T-cell (primary cell): ENCODE results near the gene MAP4K5. TPM values are rescaled to one million over a fixed set of nuclear protein-coding genes. Genes with fewer than 3 reads are reported as not detected.

ENCODE experiments used
- ATAC-seq, 4 experiments: fragments of 200-7000 bp in 3 of 4; fragments of 150-1000 bp in 1 of 4; cut with Tn5 transposase; replicated peaks in 1 of 4; 1 replicate in 3 of 4; 2 replicates in 1 of 4; pipeline ENCODE4 v1.10.0; 2021; ENCODE audit warnings: moderate library complexity in 3 of 4, mild to moderate bottlenecking in 2 of 4, moderate number of reproducible peaks in 1 of 4
- CTCF ChIA-PET, 2 donors: fragments of 300-600 bp; sonication (Branson Sonifier 250); formaldehyde crosslinking; loops; one replicate each; lab custom pipeline; 2022; ENCODE audit warnings: antibody characterized with exemption in 2 of 2; lab: Charles Lee
- POLR2A ChIA-PET, 2 donors: fragments of 300-600 bp; sonication (Branson Sonifier 250); formaldehyde crosslinking; loops; one replicate each; lab custom pipeline; 2022; ENCODE audit warnings: antibody characterized with exemption in 2 of 2; lab: Charles Lee
- DNase-seq, 35 experiments: peaks; one replicate each; pipeline versions ENCODE4 v3.0.0 to v3.0.0-alpha.2; 2013 to 2023
- H3K27ac ChIP-seq: one replicate; pipeline ENCODE4 v1.5.1; 2013; ENCODE audit warnings: low read length
- H3K27me3 ChIP-seq, 2 experiments: replicated peaks in 1 of 2; 1 replicate in 1 of 2; 2 replicates in 1 of 2; pipeline versions ENCODE4 v1.6.1 to v1.7.0; 2013; ENCODE audit warnings: low read length in 1 of 2, mixed read lengths in 1 of 2; ENCODE audit not compliant: control insufficient read depth in 2 of 2, insufficient read depth in 2 of 2; ENCODE audit errors: extremely low read depth in 1 of 2
- H3K36me3 ChIP-seq, 2 donors: 1 replicate in 1 of 2; 2 replicates in 1 of 2; pipeline versions ENCODE4 v1.6.1 to v1.7.0; 2013; ENCODE audit warnings: low read length in 1 of 2; ENCODE audit not compliant: control insufficient read depth in 2 of 2, insufficient read depth in 1 of 2; ENCODE audit errors: extremely low read depth in 1 of 2
- H3K4me1 ChIP-seq, 2 experiments: 1 replicate in 1 of 2; 2 replicates in 1 of 2; pipeline versions ENCODE4 v1.6.1 to v1.7.0; 2013; ENCODE audit warnings: low read length in 2 of 2, mixed read lengths in 1 of 2; ENCODE audit not compliant: insufficient read depth in 2 of 2, control insufficient read depth in 1 of 2; ENCODE audit errors: extremely low read depth in 1 of 2
- H3K4me3 ChIP-seq, 2 donors: 1 replicate in 1 of 2; 2 replicates in 1 of 2; pipeline versions ENCODE4 v1.5.1 to v1.7.0; 2013; ENCODE audit warnings: mild to moderate bottlenecking in 2 of 2, low read length in 1 of 2, moderate library complexity in 1 of 2; ENCODE audit not compliant: control insufficient read depth in 1 of 2; ENCODE audit errors: extremely low read depth in 1 of 2
- H3K9me3 ChIP-seq: 2 replicates; pipeline ENCODE4 v1.7.0; 2013
- H3K27ac Mint-ChIP-seq, 2 donors: one replicate each; pipeline ENCODE4 v1.8.0; 2020 to 2021; ENCODE audit warnings: mild to moderate bottlenecking in 2 of 2, mixed read lengths in 2 of 2
- H3K27me3 Mint-ChIP-seq, 2 donors: one replicate each; pipeline ENCODE4 v1.8.0; 2021 to 2022; ENCODE audit warnings: mixed read lengths in 2 of 2
- H3K36me3 Mint-ChIP-seq: one replicate; pipeline ENCODE4 v1.8.0; 2021; ENCODE audit warnings: mixed read lengths
- H3K4me1 Mint-ChIP-seq, 3 donors: one replicate each; pipeline ENCODE4 v1.8.0; 2020 to 2022; ENCODE audit warnings: mixed read lengths in 3 of 3, mild to moderate bottlenecking in 1 of 3
- H3K4me3 Mint-ChIP-seq, 3 donors: one replicate each; pipeline ENCODE4 v1.8.0; 2020 to 2022; ENCODE audit warnings: mild to moderate bottlenecking in 3 of 3, mixed read lengths in 3 of 3, moderate library complexity in 3 of 3
- H3K9me3 Mint-ChIP-seq, 3 donors: one replicate each; pipeline ENCODE4 v1.8.0; 2020 to 2022; ENCODE audit warnings: mixed read lengths in 3 of 3
- WGBS: methylation state at CpG from one replicate; pipeline ENCODE4 v1.1.5; 2013; ENCODE audit warnings: missing lambda C conversion rate; ENCODE audit not compliant: insufficient coverage; 5-methylcytosine and 5-hydroxymethylcytosine counted together
- total RNA-seq, 35 experiments: library from RNA in 6 of 35; stranded (reverse) in 6 of 35; fragments of 120-200 nt in 1 of 35; gene quantifications; one replicate each; pipeline versions ENCODE4 v1.2.1 to v1.2.4 and lab custom pipeline; 2013 to 2026

MAP4K5 gene
- total RNA-seq, 5 donors from 2014 or later (not counting 1 experiment from before 2014, with no cell fraction given): 33.5 to 48.2 (median 44.6) TPM

DNA sequence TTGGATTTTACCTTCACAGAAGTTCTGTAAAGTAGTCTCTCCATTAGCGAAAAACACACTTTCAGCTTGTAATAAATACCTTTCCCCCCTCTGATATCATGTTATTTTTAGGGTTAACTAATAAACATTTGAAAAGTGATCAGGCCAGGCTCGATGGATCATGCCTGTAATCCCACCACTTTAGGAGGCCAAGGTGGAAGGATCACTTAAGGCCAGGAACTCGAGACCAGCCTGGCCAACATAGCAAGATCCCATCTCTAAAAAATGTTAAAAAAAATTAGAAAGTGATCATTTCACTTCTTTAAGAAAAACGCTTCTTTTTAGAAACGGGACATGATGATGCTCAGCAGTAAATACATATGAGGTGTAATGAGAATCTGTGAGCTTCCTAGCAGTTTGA lies 137.7 kb downstream of the MAP4K5 start:
- Histone ChIP-seq H3K27me3 (no peaks in the 10 kb centered on the region), H3K4me3 (no peak overlapping the region), H3K27ac (no peak overlapping the region), H3K36me3 (no peaks in the 10 kb centered on the region), H3K4me1 (peaks cover 0 to 14% of the 10 kb centered on the region in 2 experiments), H3K9me3 (no peaks in the 10 kb centered on the region)
- no peaks in the 10 kb centered on the region for H3K27me3 Mint-ChIP-seq
- WGBS: no CpG with 5 or more reads among the region's 5 CpGs
- no peaks in the 10 kb centered on the region for H3K36me3 Mint-ChIP-seq
- no peaks in the 10 kb centered on the region for H3K9me3 Mint-ChIP-seq
- ChIA-PET CTCF (interaction anchor here in 1 of 2 donors (0.6 kb wide), 1 partner anchor 382 kb away, joined by 3 read pairs; no protein-coding TSS in a partner anchor), POLR2A (interaction anchor here in 1 of 2 donors (0.6 kb wide), 1 partner anchor 30 kb away, joined by 3 read pairs; no protein-coding TSS in a partner anchor)
- H3K4me1 Mint-ChIP-seq: peaks cover 6 to 19% (median 14%) of the 10 kb centered on the region in 3 donors
- H3K4me3 Mint-ChIP-seq: no peak overlapping the region
- DNase-seq (no peak), ATAC-seq (no peak)
- H3K27ac Mint-ChIP-seq: no peak overlapping the region

DNA sequence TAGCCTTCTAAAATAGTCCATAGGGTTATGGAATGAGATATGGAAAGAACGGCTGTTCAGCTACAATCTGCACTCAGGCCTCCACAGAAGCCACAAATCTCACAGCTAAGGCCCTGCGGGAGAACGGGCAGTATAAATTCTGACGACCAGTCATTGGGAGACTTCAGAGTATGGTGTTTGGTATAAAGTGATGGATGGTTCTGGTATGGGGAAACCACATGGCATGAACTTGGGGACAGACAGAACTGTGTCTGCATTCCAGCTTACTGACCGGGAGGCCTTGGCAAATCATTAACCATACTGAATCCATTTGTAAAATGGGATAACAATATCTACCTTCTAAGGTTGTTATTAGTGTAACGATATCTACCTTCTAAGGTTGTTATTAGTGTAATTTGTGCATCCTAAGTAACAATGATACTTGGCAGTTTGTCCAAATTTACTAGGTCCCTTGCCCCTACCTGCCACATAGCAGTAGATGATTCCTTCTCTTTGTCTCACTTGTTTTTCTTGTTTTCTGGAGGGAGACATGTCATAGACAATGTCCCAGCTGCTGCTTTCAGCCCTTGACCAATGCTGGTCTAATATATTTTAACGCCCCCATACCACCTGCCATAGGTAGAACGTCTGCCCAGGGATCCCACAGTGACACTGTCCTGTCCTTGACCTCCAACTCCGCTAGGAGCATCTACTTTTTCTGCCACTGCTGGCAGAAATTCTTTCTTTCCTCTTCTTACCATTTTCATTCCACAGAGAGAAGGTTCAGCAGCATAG lies 142.5 kb downstream of the MAP4K5 start:
- Mint-ChIP-seq H3K4me3 (no peak overlapping the region), H3K4me1 (no peaks in the 10 kb centered on the region), H3K27me3 (no peaks in the 10 kb centered on the region), H3K36me3 (no peaks in the 10 kb centered on the region), H3K27ac (no peak overlapping the region), H3K9me3 (no peaks in the 10 kb centered on the region)
- 100% methylated on average over 1 of the region's 9 CpGs for WGBS
- no peaks in the 10 kb centered on the region for H3K27me3 ChIP-seq
- no peak overlapping the region for H3K27ac ChIP-seq
- H3K36me3 ChIP-seq: no peaks in the 10 kb centered on the region
- CTCF ChIA-PET: no interaction called here
- no peaks in the 10 kb centered on the region for H3K9me3 ChIP-seq
- POLR2A ChIA-PET: no interaction called here
- DNase-seq (no peak), ATAC-seq (no peak)
- H3K4me1 ChIP-seq: no peaks in the 10 kb centered on the region
- no peak overlapping the region for H3K4me3 ChIP-seq

DNA sequence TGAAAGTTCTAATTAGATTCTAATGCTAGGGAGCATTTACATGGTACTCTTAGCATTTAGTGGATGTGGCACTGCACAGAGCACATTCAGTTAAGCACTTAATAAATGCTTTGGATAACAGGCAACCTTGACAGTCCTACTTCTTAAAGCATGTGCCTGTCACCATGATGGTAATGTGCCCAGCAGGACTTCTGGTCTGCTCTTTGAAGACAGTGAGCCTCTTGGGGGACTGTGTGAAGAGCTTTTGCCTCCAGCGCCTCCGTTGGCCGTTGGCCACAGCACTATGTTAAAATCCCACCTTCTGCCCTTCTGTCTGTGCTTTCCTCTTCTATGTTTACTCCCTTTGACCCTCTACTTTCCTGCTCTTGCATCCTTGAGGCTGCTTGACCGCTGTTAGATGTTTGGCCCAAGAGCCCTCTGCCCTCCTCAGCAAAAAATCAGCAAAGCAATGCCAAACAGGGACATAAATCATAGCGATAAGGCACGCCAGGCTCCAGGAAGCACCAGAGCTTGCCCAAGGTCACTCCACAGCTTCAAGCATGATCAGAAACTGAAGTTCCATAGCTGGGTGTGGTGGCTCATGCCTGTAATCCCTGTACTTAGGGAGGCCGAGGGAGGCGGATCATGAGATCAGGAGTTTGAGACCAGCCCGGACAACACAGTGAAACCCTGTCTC lies 144.0 kb downstream of the MAP4K5 start:
- CTCF ChIA-PET: no interaction called here

DNA sequence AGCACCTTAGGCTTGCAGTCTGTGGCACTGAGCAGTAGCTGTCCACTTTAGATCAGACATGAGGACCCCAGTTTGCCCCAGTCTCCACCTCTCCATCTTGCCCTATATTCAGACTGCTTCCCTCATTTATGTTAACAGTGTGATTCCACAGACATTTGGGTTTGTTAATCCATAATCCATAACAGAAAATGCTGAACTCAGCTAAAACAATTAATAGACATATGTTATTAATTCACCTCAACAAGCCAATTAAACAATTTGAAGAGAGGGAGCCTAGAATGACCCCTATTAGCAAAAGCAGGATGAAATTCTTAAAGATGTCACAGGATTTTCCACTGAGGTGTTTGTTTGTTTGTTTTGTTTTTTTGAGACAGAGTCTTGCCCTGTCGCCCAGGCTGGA lies 144.8 kb downstream of the MAP4K5 start:
- Mint-ChIP-seq H3K36me3 (no peaks in the 10 kb centered on the region), H3K27ac (no peak overlapping the region), H3K4me3 (no peak overlapping the region), H3K4me1 (no peaks in the 10 kb centered on the region), H3K27me3 (no peaks in the 10 kb centered on the region), H3K9me3 (no peaks in the 10 kb centered on the region)
- Histone ChIP-seq H3K4me1 (no peaks in the 10 kb centered on the region), H3K9me3 (no peaks in the 10 kb centered on the region), H3K27me3 (no peaks in the 10 kb centered on the region), H3K36me3 (no peaks in the 10 kb centered on the region), H3K27ac (no peak overlapping the region), H3K4me3 (no peak overlapping the region)
- no peak for ATAC-seq
- ChIA-PET CTCF (no interaction called here), POLR2A (no interaction called here)
- no peak for DNase-seq
- 86% methylated on average over 1 of the region's 1 CpG for WGBS

More for the DNA sequence above, 144.0 kb downstream of the MAP4K5 start:
- no peak for DNase-seq
- no peak overlapping the region for H3K27ac Mint-ChIP-seq
- H3K4me1 Mint-ChIP-seq: no peaks in the 10 kb centered on the region
- POLR2A ChIA-PET: no interaction called here
- Histone ChIP-seq H3K4me1 (no peaks in the 10 kb centered on the region), H3K9me3 (no peaks in the 10 kb centered on the region), H3K4me3 (no peak overlapping the region), H3K27ac (no peak overlapping the region), H3K27me3 (no peaks in the 10 kb centered on the region), H3K36me3 (no peaks in the 10 kb centered on the region)
- no peak for ATAC-seq
- H3K4me3 Mint-ChIP-seq: no peak overlapping the region
- no peaks in the 10 kb centered on the region for H3K36me3 Mint-ChIP-seq
- no peaks in the 10 kb centered on the region for H3K9me3 Mint-ChIP-seq
- no peaks in the 10 kb centered on the region for H3K27me3 Mint-ChIP-seq
- WGBS: 91% methylated on average over 4 of the region's 9 CpGs

DNA sequence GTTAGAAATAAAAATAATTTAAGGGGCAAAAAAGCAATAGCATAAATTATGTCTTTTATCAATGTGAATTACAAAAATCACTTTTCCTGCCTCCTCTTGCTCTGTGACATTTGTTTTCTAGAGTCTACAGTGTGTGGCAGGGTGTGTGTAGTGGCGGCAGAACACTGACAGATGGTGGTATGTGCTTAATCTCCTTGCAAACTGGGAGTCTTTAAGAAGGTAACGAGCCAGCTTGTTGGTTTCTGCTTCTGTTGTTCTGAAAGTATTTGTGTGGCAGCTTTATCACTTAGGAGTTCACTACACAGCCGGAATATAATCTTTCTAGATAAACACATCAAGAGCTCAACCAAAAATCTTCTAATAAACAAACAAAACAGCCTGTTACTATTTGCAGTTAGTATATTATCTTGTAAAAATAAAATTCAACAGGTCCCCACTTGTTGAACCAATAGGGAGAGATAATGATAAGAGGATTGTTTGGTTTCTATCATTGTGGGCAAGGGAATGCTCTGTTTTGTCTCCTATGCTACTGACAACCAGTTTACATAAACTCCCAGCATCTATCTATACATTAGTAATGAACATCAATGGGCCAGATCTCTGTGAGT lies 148.6 kb downstream of the MAP4K5 start:
- POLR2A ChIA-PET: no interaction called here
- Histone ChIP-seq H3K4me1 (no peaks in the 10 kb centered on the region), H3K36me3 (no peaks in the 10 kb centered on the region), H3K4me3 (no peak overlapping the region), H3K9me3 (no peaks in the 10 kb centered on the region), H3K27me3 (no peaks in the 10 kb centered on the region), H3K27ac (no peak overlapping the region)
- Mint-ChIP-seq H3K36me3 (no peaks in the 10 kb centered on the region), H3K4me3 (no peak overlapping the region), H3K9me3 (no peaks in the 10 kb centered on the region), H3K27me3 (no peaks in the 10 kb centered on the region), H3K27ac (no peak overlapping the region), H3K4me1 (no peaks in the 10 kb centered on the region)
- ATAC-seq (no peak), DNase-seq (no peak)
- CTCF ChIA-PET: interaction anchor here in 1 of 2 donors (0.6 kb wide), 1 partner anchor 15 kb away, joined by 3 read pairs; no protein-coding TSS in a partner anchor
- no CpG with 5 or more reads among the region's 3 CpGs for WGBS

DNA sequence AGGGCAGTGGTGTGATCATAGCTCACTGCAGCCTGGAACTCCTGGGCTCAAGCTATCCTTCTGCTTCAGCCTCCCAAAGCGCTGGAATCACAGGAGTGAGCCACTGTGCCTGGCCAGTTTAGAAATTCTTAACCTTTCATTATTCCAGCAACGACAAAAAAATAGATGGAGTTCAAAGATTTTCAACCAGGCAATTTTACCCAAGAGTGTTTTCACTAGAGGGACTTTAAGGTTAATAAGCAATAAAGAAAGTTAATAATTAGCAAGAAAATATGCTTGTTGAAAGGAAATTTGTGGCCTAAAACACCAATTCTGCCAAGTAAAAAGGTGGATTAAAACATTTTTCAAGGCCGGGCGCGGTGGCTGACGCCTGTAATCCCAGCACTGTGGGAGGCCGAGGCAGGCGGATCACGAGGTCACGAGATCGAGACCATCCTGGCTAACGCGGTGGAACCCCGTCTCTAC lies 150.5 kb downstream of the MAP4K5 start:
- 92% methylated on average over 8 of the region's 14 CpGs for WGBS
- Mint-ChIP-seq H3K36me3 (no peaks in the 10 kb centered on the region), H3K9me3 (no peaks in the 10 kb centered on the region), H3K27ac (no peak overlapping the region), H3K4me3 (no peak overlapping the region), H3K4me1 (no peaks in the 10 kb centered on the region), H3K27me3 (no peaks in the 10 kb centered on the region)
- CTCF ChIA-PET: no interaction called here
- POLR2A ChIA-PET: no interaction called here
- Histone ChIP-seq H3K4me3 (no peak overlapping the region), H3K4me1 (no peaks in the 10 kb centered on the region), H3K36me3 (no peaks in the 10 kb centered on the region), H3K27ac (no peak overlapping the region), H3K27me3 (no peaks in the 10 kb centered on the region), H3K9me3 (no peaks in the 10 kb centered on the region)
- no peak for DNase-seq
- no peak for ATAC-seq
